GM18873 (cell line): ENCODE data around the gene RUNX3.
"Not testable (repeated sequence)": the region's sequence is repeated elsewhere in the genome, so short reads cannot be mapped to it uniquely, and the experiment has no call there.

Experiments
- ATAC-seq: cut with Tn5 transposase; IDR thresholded peaks from one replicate; pipeline ENCODE4 v1.9.1; 2021; ENCODE audit warnings: mild to moderate bottlenecking, moderate library complexity, moderate number of reproducible peaks; ENCODE audit not compliant: unreplicated experiment, low FRiP score

The RUNX3 gene

GRCh38 chr1:24930260-24931145 is at the start of gene RUNX3:
Gene RUNX3 (minus strand): TSS chr1:24930276. CDS start chr1:24929868, 408 bp downstream.
- peak; percentile 75 for ATAC-seq

- not testable (repeated sequence) for ATAC-seq
These were observed 49.2 kb upstream of the RUNX3 start for GRCh38 chr1:24979232-24979631.

- no peak for ATAC-seq
These were observed 48.4 kb upstream of the RUNX3 start for GRCh38 chr1:24978383-24979032.

GRCh38 chr1:24975391-24975790 is 45.3 kb upstream of the RUNX3 start:
- no peak for ATAC-seq

- ATAC-seq: no peak
These were observed 43.2 kb upstream of the RUNX3 start for GRCh38 chr1:24973315-24973714.

GRCh38 chr1:24972915-24973242 is 42.8 kb upstream of the RUNX3 start:
- ATAC-seq: no peak

- no peak for ATAC-seq
These were observed 42.3 kb upstream of the RUNX3 start for GRCh38 chr1:24972221-24972914.

- ATAC-seq: no peak
These were observed 41.1 kb upstream of the RUNX3 start for GRCh38 chr1:24970926-24971875.

GRCh38 chr1:24970399-24970753 is 40.3 kb upstream of the RUNX3 start:
- ATAC-seq: no peak

GRCh38 chr1:24969596-24970398 is 39.7 kb upstream of the RUNX3 start:
- no peak for ATAC-seq

GRCh38 chr1:24968941-24969585 is 39.0 kb upstream of the RUNX3 start:
- no peak for ATAC-seq

- no peak for ATAC-seq
These were observed 37.9 kb upstream of the RUNX3 start for GRCh38 chr1:24967962-24968361.

- no peak for ATAC-seq
These were observed 37.5 kb upstream of the RUNX3 start for GRCh38 chr1:24967555-24967954.

GRCh38 chr1:24966724-24967346 is 36.8 kb upstream of the RUNX3 start:
- ATAC-seq: no peak

GRCh38 chr1:24966121-24966723 is 36.1 kb upstream of the RUNX3 start:
- ATAC-seq: no peak

- no peak for ATAC-seq
These were observed 35.5 kb upstream of the RUNX3 start for GRCh38 chr1:24965571-24965930.

- peak; percentile 78 for ATAC-seq
These were observed 34.9 kb upstream of the RUNX3 start for GRCh38 chr1:24964811-24965570.
